ENCODE measurements around the gene CFAP46.

CFAP46 gene

GRCh38 chr10:132940791-132941465 is 1.4 kb downstream of the CFAP46 start:
- no peaks in the 10 kb centered on the region for H3K9me3 ChIP-seq (ENCODE audit: control insufficient read depth, low read length)
- H3K4me3 ChIP-seq (ENCODE audit: extremely low read depth, insufficient read depth, low read length, poor library complexity, severe bottlenecking): no peak overlapping the region
- H3K36me3 ChIP-seq (ENCODE audit: control insufficient read depth, insufficient read depth, low read length): no peaks in the 10 kb centered on the region
- H3K4me1 ChIP-seq (ENCODE audit: control insufficient read depth, insufficient read depth, low read length, poor library complexity, severe bottlenecking): no peaks in the 10 kb centered on the region
- WGBS, 2 experiments (ENCODE audit: insufficient coverage in 2 of 2): 92 to 93% methylated on average over 25 to 28 of the region's 28 CpGs
- H3K27ac ChIP-seq (ENCODE audit: low read depth, low read length, severe bottlenecking): no peak overlapping the region

- H3K4me3 ChIP-seq (ENCODE audit: extremely low read depth, insufficient read depth, low read length, poor library complexity, severe bottlenecking): no peak overlapping the region
- no peaks in the 10 kb centered on the region for H3K9me3 ChIP-seq (ENCODE audit: control insufficient read depth, low read length)
- no peaks in the 10 kb centered on the region for H3K36me3 ChIP-seq (ENCODE audit: control insufficient read depth, insufficient read depth, low read length)
- H3K27ac ChIP-seq (ENCODE audit: low read depth, low read length, severe bottlenecking): no peak overlapping the region
- WGBS, 2 experiments (ENCODE audit: insufficient coverage in 2 of 2): 59 to 60% methylated on average over 17 to 20 of the region's 24 CpGs
- H3K4me1 ChIP-seq (ENCODE audit: control insufficient read depth, insufficient read depth, low read length, poor library complexity, severe bottlenecking): no peaks in the 10 kb centered on the region
Measured at GRCh38 chr10:132939957-132940790, 2.2 kb downstream of the CFAP46 start.

DNA sequence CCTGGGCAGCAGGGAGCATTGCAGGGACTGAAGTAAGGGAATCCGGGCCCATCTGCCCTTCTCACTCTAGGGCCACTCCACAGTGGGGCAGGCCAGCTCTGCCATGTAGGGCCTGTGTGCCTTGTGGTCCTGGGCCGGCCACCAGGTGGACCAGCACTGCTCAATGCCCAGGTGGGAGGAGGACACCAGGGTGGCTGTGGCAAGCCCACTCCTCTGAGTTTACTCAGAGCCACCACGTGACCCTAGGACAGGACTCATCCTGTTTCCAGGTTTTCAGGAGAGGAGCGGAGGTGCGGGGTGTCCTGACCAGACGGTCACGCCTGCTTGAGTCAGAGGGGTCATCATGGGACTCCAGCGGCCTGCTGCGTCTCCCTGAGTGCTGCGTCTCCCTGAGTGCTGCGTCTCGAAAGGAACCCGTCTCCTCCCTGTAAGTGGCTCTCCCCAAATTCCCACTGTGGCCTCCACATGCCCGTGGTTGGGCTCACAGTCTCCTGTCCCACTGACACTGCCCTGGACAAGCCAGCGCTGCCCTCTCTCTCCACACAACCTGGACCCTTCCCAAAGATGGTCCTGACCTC is 2.9 kb downstream of the CFAP46 start:
- no peaks in the 10 kb centered on the region for H3K4me1 ChIP-seq (ENCODE audit: control insufficient read depth, insufficient read depth, low read length, poor library complexity, severe bottlenecking)
- H3K4me3 ChIP-seq (ENCODE audit: extremely low read depth, insufficient read depth, low read length, poor library complexity, severe bottlenecking): no peak overlapping the region
- no peak overlapping the region for H3K27ac ChIP-seq (ENCODE audit: low read depth, low read length, severe bottlenecking)
- 93 to 96% methylated on average over 13 to 15 of the region's 15 CpGs for WGBS, 2 experiments (ENCODE audit: insufficient coverage in 2 of 2)
- no peaks in the 10 kb centered on the region for H3K9me3 ChIP-seq (ENCODE audit: control insufficient read depth, low read length)
- no peaks in the 10 kb centered on the region for H3K36me3 ChIP-seq (ENCODE audit: control insufficient read depth, insufficient read depth, low read length)

DNA sequence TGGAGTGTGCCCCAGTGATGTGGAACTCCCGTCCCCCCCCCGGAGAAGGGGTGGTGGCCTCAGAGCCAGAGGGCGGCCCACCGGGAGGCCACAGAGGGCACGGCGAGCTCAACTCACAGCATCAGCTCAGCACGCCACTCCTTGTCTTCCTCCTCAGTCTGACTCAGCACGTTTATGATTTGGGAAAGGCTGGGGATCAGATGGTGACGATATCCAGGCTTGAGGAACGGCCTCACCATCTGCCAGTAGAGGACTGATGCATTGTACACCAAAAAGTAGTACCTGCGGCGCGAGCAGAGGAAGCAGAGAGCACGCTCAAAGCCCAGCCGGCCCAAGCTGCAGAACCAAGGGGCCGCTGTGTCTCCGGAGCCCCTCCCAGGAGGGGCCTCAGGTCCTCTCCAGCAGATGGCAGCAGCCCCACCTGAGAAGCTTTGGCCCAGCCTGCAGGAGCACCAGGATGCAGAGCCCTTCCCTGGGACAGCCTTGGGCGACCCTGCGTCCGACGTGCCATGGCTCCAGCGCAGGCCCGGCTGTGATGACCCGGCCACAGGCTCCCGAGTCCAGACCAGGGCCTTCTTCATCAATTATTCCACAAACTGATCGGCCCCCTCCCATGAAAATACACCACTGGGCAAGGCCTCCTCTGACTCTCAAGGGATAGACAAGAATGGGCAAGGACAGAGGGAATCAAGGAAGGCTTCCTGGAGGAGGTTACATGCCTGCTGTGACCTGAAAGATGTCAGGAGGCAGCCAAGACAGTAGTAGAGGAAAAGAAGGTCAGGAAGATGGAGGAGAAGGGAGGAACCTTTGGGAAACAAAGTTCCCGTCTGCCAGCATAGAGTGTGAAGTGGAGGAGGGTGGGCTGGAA is 3.7 kb downstream of the CFAP46 start:
- H3K9me3 ChIP-seq (ENCODE audit: control insufficient read depth, low read length): no peaks in the 10 kb centered on the region
- no peaks in the 10 kb centered on the region for H3K36me3 ChIP-seq (ENCODE audit: control insufficient read depth, insufficient read depth, low read length)
- H3K4me1 ChIP-seq (ENCODE audit: control insufficient read depth, insufficient read depth, low read length, poor library complexity, severe bottlenecking): no peaks in the 10 kb centered on the region
- H3K27ac ChIP-seq (ENCODE audit: low read depth, low read length, severe bottlenecking): no peak overlapping the region
- WGBS, 2 experiments (ENCODE audit: insufficient coverage in 2 of 2): 63 to 66% methylated on average over 17 to 21 of the region's 27 CpGs
- no peak overlapping the region for H3K4me3 ChIP-seq (ENCODE audit: extremely low read depth, insufficient read depth, low read length, poor library complexity, severe bottlenecking)

- Histone ChIP-seq H3K4me1 (ENCODE audit: control insufficient read depth, insufficient read depth, low read length, poor library complexity, severe bottlenecking) (no peaks in the 10 kb centered on the region), H3K36me3 (ENCODE audit: control insufficient read depth, insufficient read depth, low read length) (no peaks in the 10 kb centered on the region), H3K27ac (ENCODE audit: low read depth, low read length, severe bottlenecking) (no peak overlapping the region), H3K9me3 (ENCODE audit: control insufficient read depth, low read length) (no peaks in the 10 kb centered on the region), H3K4me3 (ENCODE audit: extremely low read depth, insufficient read depth, low read length, poor library complexity, severe bottlenecking) (no peak overlapping the region)
- 91 to 94% methylated on average over 19 of the region's 19 CpGs for WGBS, 2 experiments (ENCODE audit: insufficient coverage in 2 of 2)
Measured at GRCh38 chr10:132937861-132938260, 4.5 kb downstream of the CFAP46 start.

GRCh38 chr10:132934953-132935352 is 7.4 kb downstream of the CFAP46 start:
- H3K4me3 ChIP-seq (ENCODE audit: extremely low read depth, insufficient read depth, low read length, poor library complexity, severe bottlenecking): no peak overlapping the region
- no peaks in the 10 kb centered on the region for H3K9me3 ChIP-seq (ENCODE audit: control insufficient read depth, low read length)
- no peak overlapping the region for H3K27ac ChIP-seq (ENCODE audit: low read depth, low read length, severe bottlenecking)
- no peaks in the 10 kb centered on the region for H3K36me3 ChIP-seq (ENCODE audit: control insufficient read depth, insufficient read depth, low read length)
- no peaks in the 10 kb centered on the region for H3K4me1 ChIP-seq (ENCODE audit: control insufficient read depth, insufficient read depth, low read length, poor library complexity, severe bottlenecking)
- WGBS, 2 experiments (ENCODE audit: insufficient coverage in 2 of 2): 87 to 88% methylated on average over 6 of the region's 6 CpGs

- Histone ChIP-seq H3K9me3 (ENCODE audit: control insufficient read depth, low read length) (no peaks in the 10 kb centered on the region), H3K4me1 (ENCODE audit: control insufficient read depth, insufficient read depth, low read length, poor library complexity, severe bottlenecking) (no peaks in the 10 kb centered on the region), H3K4me3 (ENCODE audit: extremely low read depth, insufficient read depth, low read length, poor library complexity, severe bottlenecking) (no peak overlapping the region), H3K36me3 (ENCODE audit: control insufficient read depth, insufficient read depth, low read length) (no peaks in the 10 kb centered on the region), H3K27ac (ENCODE audit: low read depth, low read length, severe bottlenecking) (no peak overlapping the region)
- WGBS, 2 experiments (ENCODE audit: insufficient coverage in 2 of 2): 90 to 92% methylated on average over 21 to 30 of the region's 30 CpGs
Measured at GRCh38 chr10:132933308-132934042, 8.9 kb downstream of the CFAP46 start.

- H3K4me3 ChIP-seq (ENCODE audit: extremely low read depth, insufficient read depth, low read length, poor library complexity, severe bottlenecking): no peak overlapping the region
- H3K9me3 ChIP-seq (ENCODE audit: control insufficient read depth, low read length): no peaks in the 10 kb centered on the region
- no peaks in the 10 kb centered on the region for H3K36me3 ChIP-seq (ENCODE audit: control insufficient read depth, insufficient read depth, low read length)
- H3K27ac ChIP-seq (ENCODE audit: low read depth, low read length, severe bottlenecking): no peak overlapping the region
- no peaks in the 10 kb centered on the region for H3K4me1 ChIP-seq (ENCODE audit: control insufficient read depth, insufficient read depth, low read length, poor library complexity, severe bottlenecking)
- WGBS, 2 experiments (ENCODE audit: insufficient coverage in 2 of 2): 90 to 92% methylated on average over 14 to 21 of the region's 25 CpGs
Measured at GRCh38 chr10:132932461-132933307, 9.7 kb downstream of the CFAP46 start.

All from mesodermal cell (in vitro differentiated cells).